ENCODE results near the gene ERCC2. TPM values are rescaled to one million over a fixed set of nuclear protein-coding genes. Genes with fewer than 3 reads are reported as not detected.
"Not testable (repeated sequence)": the region's sequence is repeated elsewhere in the genome, so short reads cannot be mapped to it uniquely, and the experiment has no call there.

ERCC2 gene
- polyA plus RNA-seq, 3 donors, result 27.7 to 34.3 (median 33.7) TPM

GRCh38 chr19:45340232-45340898 is 30.0 kb downstream of the ERCC2 start, which contains the start of gene KLC3:
TSS of gene KLC3 (plus strand) at chr19:45340750. CDS start at chr19:45345542, 4,792 bp downstream.
- DNase-seq (ENCODE audit: low read depth in 3 of 3, low spot score in 2 of 3), result no peak

DNA sequence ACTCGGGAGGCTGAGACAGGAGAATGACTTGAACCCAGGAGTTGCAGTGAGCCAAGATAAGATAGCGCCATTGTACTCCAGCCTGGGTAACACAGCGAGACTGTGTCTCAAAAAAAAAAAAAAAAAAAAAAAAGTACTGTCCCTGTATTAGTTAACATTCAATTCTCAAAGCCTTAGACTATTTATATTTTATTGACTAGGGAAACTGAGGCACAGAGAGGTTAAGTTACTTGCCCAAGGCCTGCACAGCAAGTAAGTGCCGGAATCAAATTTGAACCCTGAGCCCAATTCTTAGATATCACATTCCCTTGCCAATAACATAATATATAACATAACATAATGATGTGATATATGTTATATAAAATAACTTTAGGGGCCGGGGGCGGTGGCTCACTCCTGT is 30.7 kb downstream of the ERCC2 start:
- DNase-seq (ENCODE audit: low read depth in 3 of 3, low spot score in 2 of 3), result no peak

GRCh38 chr19:45336696-45337251 is 33.6 kb downstream of the ERCC2 start:
- no peak for DNase-seq (ENCODE audit: low read depth in 3 of 3, low spot score in 2 of 3)

GRCh38 chr19:45334881-45335280 is 35.5 kb downstream of the ERCC2 start:
- DNase-seq (ENCODE audit: low read depth in 3 of 3, low spot score in 2 of 3), result not testable (repeated sequence)

GRCh38 chr19:45333609-45334303 is 36.6 kb downstream of the ERCC2 start:
- DNase-seq (ENCODE audit: low read depth in 3 of 3, low spot score in 2 of 3), result no peak

DNA sequence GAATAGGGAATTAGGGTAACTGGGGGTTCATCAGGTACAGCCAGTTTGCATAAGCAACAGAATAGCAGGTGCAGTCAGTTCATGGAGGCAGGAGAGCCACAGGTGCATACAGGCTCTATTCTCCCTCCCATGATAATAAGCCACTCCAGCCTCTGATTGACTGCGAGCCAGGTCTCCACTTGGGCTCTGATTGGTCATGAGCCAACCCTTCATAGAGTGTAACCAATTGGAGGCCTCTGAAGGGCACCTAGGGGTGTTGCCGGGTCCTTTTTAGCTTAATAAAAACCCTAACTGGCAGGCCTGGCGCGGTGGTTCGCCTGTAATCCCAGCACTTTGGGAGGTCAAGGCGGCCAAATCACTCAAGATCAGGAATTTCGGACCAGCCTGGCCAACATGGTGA is 39.0 kb downstream of the ERCC2 start:
- no peak for DNase-seq (ENCODE audit: low read depth in 3 of 3, low spot score in 2 of 3)

DNA sequence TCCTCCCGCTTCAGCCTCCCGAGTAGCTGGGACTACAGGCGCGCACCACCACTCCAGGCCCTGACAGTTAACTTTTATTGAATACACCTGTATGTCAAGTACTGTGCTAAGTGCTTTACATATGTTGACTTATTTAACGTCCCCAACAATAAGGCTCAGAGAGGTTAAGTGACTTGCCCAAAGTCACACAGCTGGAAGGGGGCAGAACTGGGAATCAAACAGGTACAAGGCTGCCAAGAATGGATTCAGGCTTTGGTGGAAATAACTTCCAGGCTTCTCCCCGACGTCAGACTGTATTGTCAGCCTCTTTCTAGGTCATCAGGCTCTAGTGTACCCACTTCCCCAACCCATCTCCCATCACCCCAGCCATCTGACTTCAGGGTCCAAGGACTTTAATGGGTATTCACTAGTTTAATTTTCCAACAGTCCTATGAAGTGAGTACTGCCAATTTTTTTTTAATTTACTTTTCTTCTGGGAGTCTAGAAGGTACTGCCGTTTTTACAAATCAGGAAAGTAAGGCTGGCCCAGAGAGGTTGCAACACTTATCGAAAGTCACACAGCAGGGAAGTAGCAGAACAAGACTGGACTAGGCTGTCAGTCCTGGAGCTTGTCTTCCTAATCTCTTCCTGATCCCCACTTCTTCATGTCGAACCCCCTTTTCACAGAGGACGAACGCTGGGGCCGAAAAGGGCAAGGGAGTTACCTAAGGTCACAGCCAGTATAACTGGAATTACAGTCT is 42.8 kb downstream of the ERCC2 start:
- no peak for DNase-seq (ENCODE audit: low read depth in 3 of 3, low spot score in 2 of 3)

DNA sequence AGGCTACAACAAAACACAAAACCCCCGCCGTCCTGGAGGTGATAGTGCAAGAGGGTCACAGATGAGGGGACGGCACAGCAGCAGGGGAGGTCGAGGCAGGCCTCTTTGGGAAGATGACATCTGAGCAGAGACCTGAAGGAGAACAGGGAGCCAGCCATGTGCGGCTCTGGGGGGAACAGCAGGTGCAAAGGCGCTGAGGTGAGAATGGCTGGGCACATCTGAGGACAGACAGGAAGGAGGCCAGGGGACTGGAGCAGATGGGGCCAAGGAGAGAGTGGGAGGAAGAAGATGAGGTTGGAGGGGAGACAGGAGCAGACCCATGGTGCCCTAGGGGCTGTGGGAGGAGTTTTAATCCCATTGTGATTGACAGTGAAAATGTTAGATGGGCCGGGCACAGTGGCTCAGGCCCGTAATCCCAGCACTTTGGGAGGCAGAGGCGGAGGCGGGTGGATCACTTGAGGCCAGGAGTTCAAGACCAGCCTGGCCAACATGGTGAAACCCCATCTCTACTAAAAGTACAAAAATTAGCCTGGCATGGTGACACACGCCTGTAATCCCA is 45.9 kb downstream of the ERCC2 start:
- DNase-seq (ENCODE audit: low read depth in 3 of 3, low spot score in 2 of 3), result no peak

GRCh38 chr19:45323671-45324081 is 46.7 kb downstream of the ERCC2 start:
- no peak for DNase-seq (ENCODE audit: low read depth in 3 of 3, low spot score in 2 of 3)

DNA sequence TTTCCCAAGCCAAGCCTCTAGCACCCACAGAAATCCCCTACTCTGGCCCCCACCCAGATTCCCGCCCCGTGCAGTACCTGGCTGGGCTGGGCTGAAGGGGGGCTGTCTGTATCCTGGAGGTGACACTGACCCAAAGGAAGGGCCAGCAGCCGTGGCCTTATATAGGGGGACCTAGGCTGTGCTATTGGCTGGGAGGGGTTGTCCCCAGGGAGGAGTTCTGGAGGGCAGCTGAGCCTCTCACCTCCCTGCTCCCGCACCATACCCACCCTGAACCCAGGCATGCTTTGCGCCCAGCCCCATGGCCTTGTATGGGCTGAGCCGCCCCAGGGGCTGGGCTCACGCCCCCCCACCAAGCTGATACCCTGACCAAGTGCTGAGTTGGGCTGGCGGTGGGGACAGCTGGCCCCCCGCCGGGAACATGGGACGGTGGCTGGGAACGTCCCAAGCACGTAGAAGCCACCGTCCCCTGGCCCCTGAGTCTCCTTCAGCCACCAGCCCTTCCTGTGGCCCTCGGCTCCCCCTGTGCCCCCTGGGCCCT is 47.6 kb downstream of the ERCC2 start, which contains the start of gene CKM:
Gene CKM (minus strand): TSS at position 132 of the 538 bp plus-strand sequence. CDS start 3,162 bp downstream, outside the sequence.
- DNase-seq (ENCODE audit: low read depth in 3 of 3, low spot score in 2 of 3), result no peak

- no peak for DNase-seq (ENCODE audit: low read depth in 3 of 3, low spot score in 2 of 3)
These were observed 48.1 kb downstream of the ERCC2 start for GRCh38 chr19:45322311-45322710.

DNA sequence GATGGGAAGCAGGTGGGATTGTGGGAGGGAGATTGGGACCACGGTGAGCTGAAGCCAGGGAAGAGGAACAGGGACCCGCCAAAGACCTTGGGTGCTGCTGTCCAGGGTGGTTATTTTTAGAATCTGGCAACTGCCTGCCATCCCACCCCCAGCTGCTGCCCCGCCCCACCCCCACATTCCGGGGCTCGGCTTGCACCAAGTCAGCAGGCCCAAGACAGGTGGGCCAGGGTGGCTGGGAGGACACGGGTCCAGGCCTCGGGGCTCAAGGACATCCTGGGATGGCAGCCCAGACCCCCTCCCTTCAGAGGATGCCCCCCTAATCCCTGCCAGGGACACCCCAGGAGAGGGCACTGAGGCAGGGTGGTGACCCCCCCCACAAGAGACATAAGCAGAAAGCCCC is 48.5 kb downstream of the ERCC2 start:
- no peak for DNase-seq (ENCODE audit: low read depth in 3 of 3, low spot score in 2 of 3)

- no peak for DNase-seq (ENCODE audit: low read depth in 3 of 3, low spot score in 2 of 3)
These were observed 49.2 kb downstream of the ERCC2 start for GRCh38 chr19:45320997-45321775.

- DNase-seq (ENCODE audit: low read depth in 3 of 3, low spot score in 2 of 3), result no peak
These were observed 55.1 kb downstream of the ERCC2 start for GRCh38 chr19:45315304-45315703.

- no peak for DNase-seq (ENCODE audit: low read depth in 3 of 3, low spot score in 2 of 3)
These were observed 55.6 kb downstream of the ERCC2 start for GRCh38 chr19:45314708-45315245.

DNA sequence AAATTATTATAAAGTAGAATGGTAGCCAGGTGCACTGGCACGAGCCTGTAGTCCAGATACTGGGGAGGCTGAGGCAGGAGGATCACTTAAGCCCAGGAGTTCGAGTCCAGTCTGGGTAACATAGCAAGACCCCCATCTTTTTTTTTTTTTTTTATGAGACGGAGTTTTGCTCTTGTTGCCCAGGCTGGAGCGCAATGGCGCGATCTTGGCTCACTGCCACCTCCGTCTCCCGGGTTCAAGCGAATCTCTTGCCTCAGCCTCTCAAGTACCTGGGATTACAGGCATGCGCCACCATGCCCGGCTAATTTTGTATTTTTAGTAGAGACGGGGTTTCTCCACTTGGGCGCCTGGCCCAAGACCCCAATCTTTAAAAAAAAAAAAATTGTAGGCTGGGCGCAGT is 58.1 kb downstream of the ERCC2 start:
- not testable (repeated sequence) for DNase-seq (ENCODE audit: low read depth in 3 of 3, low spot score in 2 of 3)

DNA sequence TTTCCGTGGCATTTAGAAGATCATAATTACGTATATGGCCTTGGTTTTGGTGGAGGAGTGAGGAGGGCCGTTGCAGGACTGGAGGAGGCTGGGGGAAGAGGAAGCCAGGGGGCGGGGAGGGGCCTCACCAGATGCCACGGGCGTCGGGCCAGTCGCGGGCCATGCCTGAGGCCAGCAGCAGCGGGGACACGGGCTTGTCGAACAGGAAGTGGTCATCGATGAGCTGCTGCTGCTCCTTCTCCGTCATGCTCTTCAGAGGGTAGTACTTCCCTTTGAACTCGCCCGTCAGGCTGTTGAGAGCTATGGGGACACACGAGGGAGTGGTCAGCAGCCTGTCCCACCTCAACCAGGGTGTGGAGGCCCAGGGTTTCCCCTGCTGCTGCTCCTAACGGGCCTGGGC is 58.8 kb downstream of the ERCC2 start:
- DNase-seq (ENCODE audit: low read depth in 3 of 3, low spot score in 2 of 3), result no peak

DNA sequence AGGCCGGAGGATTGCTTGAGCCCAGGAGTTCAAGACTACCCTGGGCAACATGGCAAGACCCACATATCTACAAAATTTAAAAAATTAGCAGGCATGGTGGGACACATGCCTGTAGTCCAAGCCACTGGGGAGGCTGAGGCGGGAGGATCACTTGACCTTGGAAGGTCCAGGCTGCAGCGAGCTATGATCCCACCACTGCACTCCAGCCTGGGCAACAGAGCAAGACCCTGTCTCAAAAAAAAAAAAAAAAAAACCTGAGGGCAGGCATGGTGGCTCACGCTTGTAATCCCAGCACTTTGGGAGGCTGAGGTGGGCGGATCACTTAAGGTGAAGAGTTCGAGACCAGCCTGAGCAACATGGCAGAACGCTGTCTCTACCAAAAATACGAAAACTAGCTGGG is 61.1 kb downstream of the ERCC2 start:
- not testable (repeated sequence) for DNase-seq (ENCODE audit: low read depth in 3 of 3, low spot score in 2 of 3)

- DNase-seq (ENCODE audit: low read depth in 3 of 3, low spot score in 2 of 3), result no peak
These were observed 63.0 kb downstream of the ERCC2 start for GRCh38 chr19:45307361-45307760.
